Panc1 (cell line): Measurements from ENCODE around the gene CPNE4. TPM values are rescaled to one million over a fixed set of nuclear protein-coding genes. Genes with fewer than 3 reads are reported as not detected.

Source experiments
- ATAC-seq: fragments of 200-7000 bp; cut with Tn5 transposase; 2 replicates; pipeline ENCODE4 v1.9.1; 2020; ENCODE audit warnings: mild to moderate bottlenecking, moderate library complexity
- BruUV-seq: library from RNA; stranded (reverse); fragments of 400-500 nt; replicated peaks from 2 replicates; lab custom pipeline; 2021; lab: Mats Ljungman, UMichigan
- CTCF ChIA-PET: fragments of 300-600 bp; sonication (Branson Sonifier 250); formaldehyde crosslinking; loops from one replicate; lab custom pipeline; 2022; ENCODE audit warnings: antibody characterized with exemption; lab: Charles Lee
- POLR2A ChIA-PET: fragments of 300-600 bp; sonication (Branson Sonifier 250); formaldehyde crosslinking; loops from one replicate; lab custom pipeline; 2022; ENCODE audit warnings: antibody characterized with exemption; lab: Charles Lee
- DNase-seq: peaks from one replicate; pipeline ENCODE4 v3.0.0-alpha.2; 2010; ENCODE audit warnings: low read depth, low spot score
- H3K27ac ChIP-seq: 2 replicates; pipeline ENCODE4 v1.5.1; 2011; ENCODE audit warnings: mild to moderate bottlenecking, low read length, inconsistent platforms
- H3K27me3 ChIP-seq: fragments of 200-500 bp; sonication (Bioruptor generic); 2 replicates; pipeline ENCODE4 v1.6.0; 2014; ENCODE audit warnings: low read length, inconsistent platforms; ENCODE audit not compliant: control insufficient read depth, insufficient read depth
- H3K36me3 ChIP-seq: fragments of 200-500 bp; sonication (Bioruptor generic); 2 replicates; pipeline ENCODE4 v1.5.1; 2014; ENCODE audit warnings: inconsistent platforms, mild to moderate bottlenecking, low read length, moderate library complexity; ENCODE audit not compliant: control insufficient read depth, insufficient read depth
- H3K4me1 ChIP-seq: 2 replicates; pipeline ENCODE4 v1.5.1; 2011; ENCODE audit warnings: inconsistent platforms, mild to moderate bottlenecking, low read length, moderate library complexity; ENCODE audit not compliant: control insufficient read depth, insufficient read depth
- H3K4me3 ChIP-seq, 2 experiments: 2 replicates each; pipeline ENCODE4 v1.5.1; 2011 to 2012; ENCODE audit warnings: low read depth in 2 of 2, low read length in 2 of 2, mild to moderate bottlenecking in 2 of 2, inconsistent platforms in 1 of 2, moderate library complexity in 1 of 2
- H3K9me3 ChIP-seq: fragments of 200-500 bp; sonication (Bioruptor generic); 2 replicates; pipeline ENCODE4 v1.5.1; 2014; ENCODE audit warnings: low read depth, mild to moderate bottlenecking, inconsistent platforms, low read length, moderate library complexity; ENCODE audit not compliant: control insufficient read depth, insufficient read depth
- CTCF ChIP-seq: fragments of 450-650 bp; IDR thresholded peaks from 2 replicates; pipeline ENCODE4 v1.5.1; 2017; ENCODE audit warnings: mild to moderate bottlenecking
- POLR2AphosphoS5 ChIP-seq: IDR thresholded peaks from 2 replicates; pipeline ENCODE4 v1.6.1; 2012; ENCODE audit warnings: mild to moderate bottlenecking, low read depth, low read length, moderate library complexity
- REST ChIP-seq, 2 experiments: IDR thresholded peaks; 2 replicates each; pipeline ENCODE4 v1.6.1; 2011 to 2012; ENCODE audit warnings: low read depth in 2 of 2, control low read depth in 1 of 2, low read length in 1 of 2, mild to moderate bottlenecking in 1 of 2, moderate library complexity in 1 of 2; ENCODE audit not compliant: insufficient read depth in 1 of 2
- SIN3A ChIP-seq: IDR thresholded peaks from 2 replicates; pipeline ENCODE4 v1.6.1; 2012; ENCODE audit warnings: low read depth, mild to moderate bottlenecking, low read length, moderate library complexity, borderline replicate concordance; ENCODE audit not compliant: insufficient read depth
- TCF7L2 ChIP-seq: IDR thresholded peaks from 2 replicates; pipeline ENCODE4 v1.6.1; 2011; ENCODE audit warnings: mild to moderate bottlenecking, low read depth, low read length, inconsistent platforms
- in situ Hi-C: cut with HindIII; loops from 2 replicates; pipeline ENCODE4 v1.10.0; 2016; ENCODE audit warnings: low sequenced_read_pairs, low pct_unique_long_range_greater_than_20kb
- intact Hi-C: fragments of 100-400 bp; cut with micrococcal nuclease; formaldehyde crosslinking; loops from one replicate; pipeline ENCODE4 v1.10.0; 2022; ENCODE audit not compliant: unreplicated experiment
- total RNA-seq: library from RNA; stranded (reverse); gene quantifications from one replicate; pipeline ENCODE4 v1.2.1, GENCODE V29; 2021; ENCODE audit not compliant: unreplicated experiment

The CPNE4 gene
- total RNA-seq, 1 experiment from 2014 or later: not detected

GRCh38 chr3:132008837-132009236, 26.0 kb downstream of the CPNE4 start:
- no TSS peak for BruUV-seq
- Histone ChIP-seq H3K4me1 (no peaks in the 10 kb centered on the region), H3K27me3 (no peaks in the 10 kb centered on the region; the same call in 1 of the 2 replicates), H3K27ac (no peak overlapping the region), H3K36me3 (no peaks in the 10 kb centered on the region), H3K9me3 (no peaks in the 10 kb centered on the region), H3K4me3 (no peak overlapping the region)
- CTCF ChIA-PET: interaction anchor here (0.9 kb wide), 1 partner anchor 214 kb away, joined by 3 read pairs; no protein-coding TSS in a partner anchor
- TF ChIP-seq SIN3A (no peak), TCF7L2 (no peak), POLR2AphosphoS5 (no peak), REST (IDR thresholded peaks at IDR 0.05; ENCODE audit: insufficient read depth in 1 of 2, low read depth in 2 of 2, low read length in 1 of 2) (no peak), CTCF (no peak)
- in situ Hi-C loops: no loop called here
- POLR2A ChIA-PET: no interaction called here
- no peak for ATAC-seq
- intact Hi-C loops: no loop called here
- no peak for DNase-seq

GRCh38 chr3:132007617-132008016, 27.2 kb downstream of the CPNE4 start:
- no peak for ATAC-seq
- no peaks in the 10 kb centered on the region for H3K9me3 ChIP-seq
- TF ChIP-seq CTCF (no peak), TCF7L2 (no peak), POLR2AphosphoS5 (no peak), REST (IDR thresholded peaks at IDR 0.05; ENCODE audit: insufficient read depth in 1 of 2, low read depth in 2 of 2, low read length in 1 of 2) (no peak), SIN3A (no peak)
- intact Hi-C loops (no loop called here), in situ Hi-C loops (no loop called here)
- no peak overlapping the region for H3K27ac ChIP-seq
- DNase-seq: no peak
- ChIA-PET CTCF (interaction anchor here (0.6 kb wide), 1 partner anchor 566 kb away, joined by 3 read pairs; no protein-coding TSS in a partner anchor), POLR2A (no interaction called here)
- no peaks in the 10 kb centered on the region; the same call in 1 of the 2 replicates for H3K27me3 ChIP-seq
- H3K4me3 ChIP-seq: no peak overlapping the region
- no peaks in the 10 kb centered on the region for H3K36me3 ChIP-seq
- no peaks in the 10 kb centered on the region for H3K4me1 ChIP-seq
- BruUV-seq: no TSS peak
